Smooth muscle cell (in vitro differentiated cells): ENCODE results near the gene TMEM169. TPM values are rescaled to one million over a fixed set of nuclear protein-coding genes. Genes with fewer than 3 reads are reported as not detected.

Experiments
- DNase-seq: peaks from one replicate; lab custom pipeline; 2025; ENCODE audit not compliant: unreplicated experiment; lab: John Stamatoyannopoulos, UW
- H2AFZ ChIP-seq: fragments of 200-600 bp; sonication (generic); 2 replicates; pipeline ENCODE4 v1.6.0; 2016; ENCODE audit warnings: antibody characterized with exemption, low read depth, mild to moderate bottlenecking
- H3F3A ChIP-seq: fragments of 200-600 bp; sonication (generic); 2 replicates; pipeline ENCODE4 v1.6.0; 2017; ENCODE audit warnings: antibody characterized with exemption, low read depth
- H3K27ac ChIP-seq: fragments of 200-600 bp; sonication (generic); 2 replicates; pipeline ENCODE4 v1.5.1; 2016; ENCODE audit warnings: low read depth, mild to moderate bottlenecking
- H3K27me3 ChIP-seq: fragments of 200-600 bp; sonication (generic); 2 replicates; pipeline ENCODE4 v1.6.1; 2016; ENCODE audit warnings: low read depth, mild to moderate bottlenecking
- H3K36me3 ChIP-seq: fragments of 200-600 bp; sonication (generic); 2 replicates; pipeline ENCODE4 v1.5.1; 2016; ENCODE audit warnings: low read depth
- H3K4me1 ChIP-seq: fragments of 200-600 bp; sonication (generic); 2 replicates; pipeline ENCODE4 v1.5.1; 2016; ENCODE audit warnings: low read depth
- H3K4me2 ChIP-seq: fragments of 200-600 bp; sonication (generic); 2 replicates; pipeline ENCODE4 v1.6.0; 2016; ENCODE audit warnings: mild to moderate bottlenecking
- H3K4me3 ChIP-seq: fragments of 200-600 bp; sonication (generic); 2 replicates; pipeline ENCODE4 v1.5.1; 2016; ENCODE audit warnings: mild to moderate bottlenecking
- H3K79me2 ChIP-seq: fragments of 200-600 bp; sonication (generic); 2 replicates; pipeline ENCODE4 v1.6.0; 2016; ENCODE audit warnings: low read depth, mild to moderate bottlenecking
- H3K9ac ChIP-seq: fragments of 200-600 bp; sonication (generic); 2 replicates; pipeline ENCODE4 v1.6.0; 2016; ENCODE audit warnings: low read depth
- H3K9me3 ChIP-seq: fragments of 200-600 bp; sonication (generic); replicated peaks from 2 replicates; pipeline ENCODE4 v1.5.1; 2016; ENCODE audit warnings: low read depth
- H4K20me1 ChIP-seq: fragments of 200-600 bp; sonication (generic); 2 replicates; pipeline ENCODE4 v1.6.0; 2016; ENCODE audit warnings: low read depth
- WGBS: methylation state at CpG from one replicate; pipeline ENCODE4 v1.1.7; 2016; ENCODE audit warnings: low lambda C conversion rate; 5-methylcytosine and 5-hydroxymethylcytosine counted together
- polyA plus RNA-seq: library from polyadenylated mRNA; unstranded; fragments of >200 nt; fragmentation: Nextera tagmentation; extraction: Ambion mirVana; gene quantifications from 2 replicates; pipeline ENCODE4 v1.2.1, GENCODE V29; 2016
- total RNA-seq: library from RNA; depleted of rRNA; stranded (reverse); fragments of >200 nt; gene quantifications from 2 replicates; pipeline ENCODE4 v1.2.3, GENCODE V29; 2014
- TF ChIP-seq, protein P1 (sequence below): fragments of 200-600 bp; sonication (generic); IDR thresholded peaks from 2 replicates; pipeline ENCODE4 v1.5.1; 2017; ENCODE audit warnings: borderline replicate concordance, mild to moderate bottlenecking, antibody characterized with exemption; ENCODE audit not compliant: insufficient read depth, poor library complexity, severe bottlenecking

The TMEM169 gene, protein sequence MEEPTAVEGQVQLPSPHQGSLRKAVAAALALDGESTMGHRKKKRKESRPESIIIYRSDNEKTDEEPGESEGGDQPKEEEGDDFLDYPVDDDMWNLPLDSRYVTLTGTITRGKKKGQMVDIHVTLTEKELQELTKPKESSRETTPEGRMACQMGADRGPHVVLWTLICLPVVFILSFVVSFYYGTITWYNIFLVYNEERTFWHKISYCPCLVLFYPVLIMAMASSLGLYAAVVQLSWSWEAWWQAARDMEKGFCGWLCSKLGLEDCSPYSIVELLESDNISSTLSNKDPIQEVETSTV
- total RNA-seq (3.6 and 5.7 TPM in 2 replicates), polyA plus RNA-seq (5.7 and 6.3 TPM in 2 replicates)

DNA sequence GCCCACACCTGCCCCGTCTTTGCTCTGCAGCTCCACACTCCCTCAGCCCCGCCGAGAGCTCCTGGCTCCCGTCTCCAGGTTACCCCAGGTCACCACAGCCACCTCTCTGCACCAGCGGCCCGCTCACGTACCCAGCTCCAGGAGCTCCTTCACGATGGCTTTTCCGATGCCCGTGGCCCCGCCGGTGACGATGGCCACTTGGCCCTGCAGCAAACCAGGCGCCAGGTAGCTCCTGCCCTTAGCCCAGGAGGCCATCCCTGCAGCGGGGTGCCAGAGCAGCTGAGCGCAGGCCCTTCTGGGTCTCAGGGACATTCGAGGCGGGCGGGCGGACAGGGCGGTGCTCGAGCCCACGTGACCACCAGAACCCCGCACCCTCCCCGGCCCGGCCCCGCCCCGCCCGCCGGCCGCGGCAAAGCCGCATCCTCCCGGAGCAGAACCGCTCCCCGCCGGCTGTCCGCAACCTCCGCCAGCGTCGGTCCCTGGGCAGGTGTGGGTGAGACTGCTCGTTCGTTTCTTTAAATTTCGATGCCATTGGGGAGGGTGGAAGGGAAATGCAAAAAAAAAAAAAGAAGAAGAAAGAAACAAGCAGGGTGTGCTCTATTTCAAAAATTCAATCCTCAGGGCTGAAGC is at the start of gene TMEM169, which contains the start of gene PECR:
Gene TMEM169 (plus strand): TSS at position 433 of the 630 bp plus-strand sequence. CDS start 14,045 bp downstream, outside the sequence.
Gene PECR (minus strand): TSS at position 323 of the 630 bp plus-strand sequence. CDS start 68 bp downstream, at position 255.
- Histone ChIP-seq H3F3A (peaks cover 9% of the 10 kb centered on the region), H3K27ac (no peak within 1 kb of the TSS), H3K4me2 (peak within 1 kb of the TSS; percentile 96), H3K4me1 (peaks cover 28% of the 10 kb centered on the region), H3K9me3 (no peaks in the 10 kb centered on the region), H3K4me3 (peak within 1 kb of the TSS; percentile 75), H3K27me3 (no peaks in the 10 kb centered on the region), H3K36me3 (no peaks in the 10 kb centered on the region), H3K79me2 (no peaks in the 10 kb centered on the region), H2AFZ (peak within 1 kb of the TSS; percentile 99), H4K20me1 (no peaks in the 10 kb centered on the region), H3K9ac (peak within 1 kb of the TSS; percentile 47)
- DNase-seq: peak; percentile 21
- under 1% methylated on average over 37 of the region's 44 CpGs for WGBS
- TF ChIP-seq, protein P1, sequence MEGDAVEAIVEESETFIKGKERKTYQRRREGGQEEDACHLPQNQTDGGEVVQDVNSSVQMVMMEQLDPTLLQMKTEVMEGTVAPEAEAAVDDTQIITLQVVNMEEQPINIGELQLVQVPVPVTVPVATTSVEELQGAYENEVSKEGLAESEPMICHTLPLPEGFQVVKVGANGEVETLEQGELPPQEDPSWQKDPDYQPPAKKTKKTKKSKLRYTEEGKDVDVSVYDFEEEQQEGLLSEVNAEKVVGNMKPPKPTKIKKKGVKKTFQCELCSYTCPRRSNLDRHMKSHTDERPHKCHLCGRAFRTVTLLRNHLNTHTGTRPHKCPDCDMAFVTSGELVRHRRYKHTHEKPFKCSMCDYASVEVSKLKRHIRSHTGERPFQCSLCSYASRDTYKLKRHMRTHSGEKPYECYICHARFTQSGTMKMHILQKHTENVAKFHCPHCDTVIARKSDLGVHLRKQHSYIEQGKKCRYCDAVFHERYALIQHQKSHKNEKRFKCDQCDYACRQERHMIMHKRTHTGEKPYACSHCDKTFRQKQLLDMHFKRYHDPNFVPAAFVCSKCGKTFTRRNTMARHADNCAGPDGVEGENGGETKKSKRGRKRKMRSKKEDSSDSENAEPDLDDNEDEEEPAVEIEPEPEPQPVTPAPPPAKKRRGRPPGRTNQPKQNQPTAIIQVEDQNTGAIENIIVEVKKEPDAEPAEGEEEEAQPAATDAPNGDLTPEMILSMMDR: no peak

DNA sequence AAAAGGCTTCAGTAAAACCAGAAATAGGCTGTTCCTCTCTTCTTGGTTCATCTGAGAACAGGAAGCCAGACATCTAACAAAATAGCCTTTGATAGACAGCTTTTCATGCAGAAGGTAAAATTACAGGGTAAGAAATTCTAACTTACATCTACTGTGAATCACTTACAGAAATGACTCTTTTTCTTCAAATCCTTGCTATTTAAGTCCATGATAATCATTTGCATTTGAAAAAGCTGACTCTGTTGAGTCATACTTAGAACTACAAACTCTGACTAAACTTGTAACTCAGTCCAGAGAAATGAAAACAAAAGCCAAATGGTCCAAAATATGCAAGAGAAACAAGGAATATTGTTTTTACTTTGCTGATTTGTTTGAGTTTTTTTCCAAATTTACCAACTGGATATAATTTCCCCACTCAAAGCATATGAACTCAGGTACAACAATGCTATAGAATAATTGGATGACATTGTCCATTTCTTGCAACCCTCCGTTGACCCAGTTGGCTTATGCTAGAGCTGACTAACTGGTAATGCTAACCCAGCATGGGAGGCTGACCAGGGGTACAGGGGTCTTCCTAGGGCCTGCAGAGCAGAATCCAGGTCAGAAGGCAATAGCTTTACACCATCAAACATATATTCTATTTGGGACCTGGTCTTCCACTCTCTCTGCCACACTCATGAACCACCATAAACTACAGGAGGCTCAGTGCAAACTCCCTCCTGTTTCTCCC is 49.6 kb upstream of the TMEM169 start:
- WGBS: 100% methylated on average over 1 of the region's 1 CpG
- no peaks in the 10 kb centered on the region for H3K79me2 ChIP-seq
- H3K27me3 ChIP-seq: no peaks in the 10 kb centered on the region
- no peaks in the 10 kb centered on the region for H3K4me1 ChIP-seq
- no peak overlapping the region for H3K4me3 ChIP-seq
- H3K27ac ChIP-seq: peak overlapping the region; percentile 45
- no peaks in the 10 kb centered on the region for H3K36me3 ChIP-seq
- TF ChIP-seq, protein P1: no peak
- no peaks in the 10 kb centered on the region for H3F3A ChIP-seq
- no peak for DNase-seq
- H2AFZ ChIP-seq: no peak overlapping the region
- H3K9ac ChIP-seq: no peak overlapping the region
- no peaks in the 10 kb centered on the region for H4K20me1 ChIP-seq
- peak overlapping the region; percentile 55 for H3K4me2 ChIP-seq
- H3K9me3 ChIP-seq: no peaks in the 10 kb centered on the region

DNA sequence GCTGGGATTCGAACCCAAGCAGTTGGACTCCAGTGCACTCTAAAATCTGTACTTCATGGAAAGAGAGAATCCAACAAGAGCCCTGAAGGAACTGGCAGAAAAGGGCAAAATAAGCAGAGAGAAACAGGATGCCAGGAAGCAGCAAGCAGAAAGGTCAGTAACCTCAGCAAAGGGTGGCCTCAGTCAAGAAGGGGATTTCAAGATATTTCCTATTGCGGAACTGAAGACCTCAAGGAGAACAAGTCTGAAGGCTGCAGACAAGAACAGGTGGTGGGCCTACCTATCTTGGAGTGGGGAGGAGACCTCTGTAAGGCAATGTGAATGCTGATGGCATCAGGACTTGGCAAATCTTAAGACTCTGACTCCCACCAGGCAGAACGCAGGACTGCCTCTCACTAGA is 48.3 kb upstream of the TMEM169 start:
- 100% methylated on average over 3 of the region's 3 CpGs for WGBS
- H3K9ac ChIP-seq: no peak overlapping the region
- H3K4me1 ChIP-seq: no peaks in the 10 kb centered on the region
- no peaks in the 10 kb centered on the region for H3K27me3 ChIP-seq
- H4K20me1 ChIP-seq: no peaks in the 10 kb centered on the region
- H3K4me2 ChIP-seq: no peak overlapping the region
- no peak overlapping the region for H2AFZ ChIP-seq
- no peak for DNase-seq
- no peaks in the 10 kb centered on the region for H3F3A ChIP-seq
- H3K4me3 ChIP-seq: no peak overlapping the region
- TF ChIP-seq, protein P1: no peak
- no peaks in the 10 kb centered on the region for H3K79me2 ChIP-seq
- H3K9me3 ChIP-seq: no peaks in the 10 kb centered on the region
- H3K27ac ChIP-seq: no peak overlapping the region
- no peaks in the 10 kb centered on the region for H3K36me3 ChIP-seq
